ENCODE data around the gene RASGEF1B.

DNA sequence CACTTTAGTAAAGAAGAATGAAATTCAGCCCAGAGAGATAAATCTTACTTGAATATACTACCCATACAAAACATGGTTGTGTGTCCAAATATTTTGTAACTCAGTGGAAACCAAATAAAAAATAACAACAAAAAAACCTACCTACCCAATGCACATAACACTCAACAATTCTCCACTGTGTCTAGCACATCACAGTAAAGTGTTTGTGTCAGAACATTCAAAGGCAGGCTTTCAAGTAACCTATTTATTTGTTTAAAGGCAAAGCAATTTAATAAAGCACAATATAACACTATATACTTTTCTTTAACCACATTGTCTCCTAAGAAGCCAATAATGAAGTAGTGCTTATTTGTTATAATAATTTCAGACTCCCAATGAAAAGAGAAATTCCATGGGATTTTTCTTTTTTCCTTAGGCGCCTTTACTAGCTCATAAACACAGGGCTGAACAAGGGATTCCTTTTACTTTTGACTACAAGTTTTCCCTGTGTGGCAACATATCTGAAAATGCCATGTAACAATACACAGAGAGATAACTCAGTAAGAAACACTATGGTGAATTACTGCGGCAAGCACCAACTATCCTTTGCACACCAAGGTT lies 13.7 kb downstream of the RASGEF1B start:
- no peak for TF ChIP-seq EP300 (IDR thresholded peaks at IDR 0.05)
- TF ChIP-seq, protein P1, sequence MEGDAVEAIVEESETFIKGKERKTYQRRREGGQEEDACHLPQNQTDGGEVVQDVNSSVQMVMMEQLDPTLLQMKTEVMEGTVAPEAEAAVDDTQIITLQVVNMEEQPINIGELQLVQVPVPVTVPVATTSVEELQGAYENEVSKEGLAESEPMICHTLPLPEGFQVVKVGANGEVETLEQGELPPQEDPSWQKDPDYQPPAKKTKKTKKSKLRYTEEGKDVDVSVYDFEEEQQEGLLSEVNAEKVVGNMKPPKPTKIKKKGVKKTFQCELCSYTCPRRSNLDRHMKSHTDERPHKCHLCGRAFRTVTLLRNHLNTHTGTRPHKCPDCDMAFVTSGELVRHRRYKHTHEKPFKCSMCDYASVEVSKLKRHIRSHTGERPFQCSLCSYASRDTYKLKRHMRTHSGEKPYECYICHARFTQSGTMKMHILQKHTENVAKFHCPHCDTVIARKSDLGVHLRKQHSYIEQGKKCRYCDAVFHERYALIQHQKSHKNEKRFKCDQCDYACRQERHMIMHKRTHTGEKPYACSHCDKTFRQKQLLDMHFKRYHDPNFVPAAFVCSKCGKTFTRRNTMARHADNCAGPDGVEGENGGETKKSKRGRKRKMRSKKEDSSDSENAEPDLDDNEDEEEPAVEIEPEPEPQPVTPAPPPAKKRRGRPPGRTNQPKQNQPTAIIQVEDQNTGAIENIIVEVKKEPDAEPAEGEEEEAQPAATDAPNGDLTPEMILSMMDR (IDR thresholded peaks at IDR 0.05): no peak
